GM18520 (cell line): Measurements from ENCODE around the gene KATNAL2.
"Not testable (repeated sequence)": the region's sequence is repeated elsewhere in the genome, so short reads cannot be mapped to it uniquely, and the experiment has no call there.

Source experiments
- ATAC-seq: cut with Tn5 transposase; IDR thresholded peaks from one replicate; pipeline ENCODE4 v1.9.1; 2021; ENCODE audit not compliant: unreplicated experiment

The KATNAL2 gene

DNA sequence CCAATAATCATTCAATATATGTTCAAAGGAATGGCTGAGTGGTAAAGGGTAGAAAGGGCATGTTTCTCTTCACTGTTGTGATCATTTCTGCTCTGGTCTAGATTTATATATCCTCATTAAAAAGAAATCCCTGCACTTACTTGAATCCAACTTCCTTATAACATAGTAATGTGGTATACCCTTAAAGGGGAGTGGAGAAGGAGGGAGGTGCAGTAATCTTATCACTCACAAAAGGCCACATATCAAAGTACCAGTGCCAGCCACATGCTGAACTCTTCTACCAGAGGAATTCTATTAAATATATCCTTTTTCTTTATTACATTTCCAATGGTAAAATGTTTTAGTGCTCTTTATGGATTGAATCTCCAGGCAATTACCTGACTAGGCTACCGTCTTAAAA is 3.3 kb downstream of the KATNAL2 start:
- ATAC-seq, result no peak

DNA sequence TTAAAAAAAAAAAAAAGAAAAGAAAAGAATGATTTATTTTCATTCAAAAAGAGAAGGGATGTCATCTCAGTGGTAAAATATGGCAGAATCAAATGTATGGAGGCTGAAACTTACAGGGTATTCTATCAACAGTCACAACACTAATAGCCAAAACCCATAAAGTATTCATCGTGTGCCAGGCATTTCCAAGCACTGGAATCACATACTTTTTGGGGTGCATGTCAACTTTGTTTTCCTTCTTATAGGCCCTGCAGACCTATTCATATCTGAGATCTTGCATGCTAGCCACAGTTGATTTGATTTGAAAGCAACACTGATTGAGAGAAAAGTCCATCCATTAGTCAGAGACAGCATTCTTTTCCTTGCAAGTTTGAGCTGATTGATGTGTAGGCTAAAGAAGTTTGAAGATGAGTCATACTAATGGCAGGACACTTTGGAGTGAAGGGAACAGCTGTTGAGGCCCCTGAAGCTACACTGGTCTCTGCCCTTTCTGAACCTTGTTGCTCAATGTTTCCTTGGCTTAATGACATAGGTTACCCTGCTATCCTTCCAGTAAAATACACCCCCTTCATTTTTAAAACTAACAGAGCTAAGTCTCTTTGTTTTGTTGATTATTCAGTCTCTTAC is 22.0 kb downstream of the KATNAL2 start:
- no peak for ATAC-seq

DNA sequence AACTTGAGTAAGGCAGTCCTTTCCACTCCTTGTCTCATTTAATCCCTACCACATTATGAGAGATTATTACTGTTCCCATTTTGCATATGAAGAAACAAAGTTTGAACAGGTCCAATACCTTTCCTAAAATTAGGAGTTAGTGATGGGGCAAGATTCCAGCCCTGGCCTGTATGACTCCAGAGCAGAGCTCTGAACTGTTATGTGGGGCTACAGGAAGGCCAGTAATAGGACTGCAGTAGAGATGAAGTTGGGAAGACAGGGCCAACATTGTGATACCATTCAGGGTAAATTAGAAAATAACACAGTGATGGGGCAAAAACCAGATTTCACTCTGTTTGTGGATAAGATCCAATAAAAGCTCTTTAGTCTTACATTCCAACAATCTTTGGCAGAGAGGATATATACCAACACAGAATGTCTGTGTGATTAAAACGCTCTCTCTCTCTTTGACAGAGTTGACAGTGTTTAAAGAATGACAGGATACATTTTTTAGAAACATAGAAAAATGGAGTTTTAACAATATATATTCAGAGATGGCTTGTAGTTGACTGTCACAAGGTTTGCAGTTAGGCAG is 22.7 kb downstream of the KATNAL2 start:
- no peak for ATAC-seq

DNA sequence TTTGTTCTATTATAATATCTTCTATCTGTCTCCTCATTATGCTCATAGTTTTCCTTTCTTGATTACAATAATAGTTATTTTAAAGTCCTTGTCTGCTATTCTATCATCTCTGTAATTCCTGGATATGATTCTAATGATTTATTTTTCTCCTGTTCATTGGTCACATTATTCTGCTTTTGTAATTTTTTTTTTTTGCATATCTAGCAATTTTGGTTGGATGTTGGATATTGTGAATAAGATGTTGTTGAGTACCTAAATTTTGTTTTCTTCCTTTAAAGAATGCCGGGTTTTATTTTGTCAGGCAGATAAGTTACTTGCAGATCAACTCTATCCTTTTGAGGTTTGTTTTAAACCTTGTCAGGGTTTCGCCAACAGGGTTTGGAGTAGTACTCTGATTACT is 25.2 kb downstream of the KATNAL2 start:
- ATAC-seq, result no peak

DNA sequence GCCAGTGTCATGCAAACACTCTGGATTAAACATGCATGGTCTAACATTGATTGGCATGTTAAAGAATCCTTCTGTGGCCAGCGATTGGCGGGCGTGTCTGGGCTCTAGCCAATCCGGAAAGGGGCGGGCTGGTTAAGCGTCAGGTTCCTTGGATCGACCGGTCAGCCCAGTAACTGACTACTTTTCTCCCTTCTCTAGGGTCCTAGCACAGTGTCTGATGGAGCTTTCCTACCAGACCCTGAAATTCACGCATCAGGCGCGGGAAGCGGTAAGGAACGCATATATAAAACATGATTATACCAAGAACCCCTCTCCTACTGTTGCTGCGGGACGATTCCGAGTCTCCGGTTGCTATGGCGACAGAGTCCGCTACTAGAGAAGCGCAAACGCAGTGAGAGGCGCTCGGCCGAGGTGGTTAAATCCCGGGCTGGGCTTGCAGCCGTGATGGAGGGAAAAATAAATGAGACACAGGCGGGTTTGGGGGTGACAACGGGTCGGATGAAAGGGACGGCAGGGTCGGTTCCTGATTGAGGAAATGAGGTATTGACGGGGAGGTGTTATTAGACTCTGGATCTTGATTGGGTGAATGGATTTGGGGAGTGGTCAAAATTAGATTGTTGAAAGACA is 29.4 kb downstream of the KATNAL2 start:
- peak; percentile 87 for ATAC-seq

DNA sequence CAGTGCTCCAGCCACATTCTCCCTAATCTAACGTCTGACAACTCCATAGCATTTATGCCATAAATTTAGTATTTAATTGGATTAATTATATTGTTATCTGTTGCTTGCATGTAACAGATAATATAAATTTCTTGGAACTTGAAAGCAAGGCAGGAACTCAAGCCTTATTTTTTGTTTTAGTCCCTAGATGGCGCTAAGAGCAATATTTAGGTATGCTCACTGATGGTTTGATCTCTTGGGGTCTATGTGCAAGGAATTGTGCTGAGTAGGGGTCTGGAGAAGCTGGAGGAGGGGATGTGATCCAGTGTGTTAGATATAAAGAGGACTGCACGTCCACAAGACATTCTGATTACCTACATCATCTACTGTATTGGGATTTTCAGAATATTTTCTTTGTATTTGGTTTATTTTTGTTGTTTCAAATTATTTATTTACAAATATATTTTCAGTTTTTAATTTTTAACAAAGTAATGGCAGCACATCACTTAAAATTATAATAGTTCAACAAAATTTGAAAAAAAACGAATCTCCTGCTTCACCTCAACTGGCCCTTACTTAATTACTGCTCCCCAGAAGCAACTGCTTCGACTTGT is 32.8 kb downstream of the KATNAL2 start:
- ATAC-seq, result no peak

DNA sequence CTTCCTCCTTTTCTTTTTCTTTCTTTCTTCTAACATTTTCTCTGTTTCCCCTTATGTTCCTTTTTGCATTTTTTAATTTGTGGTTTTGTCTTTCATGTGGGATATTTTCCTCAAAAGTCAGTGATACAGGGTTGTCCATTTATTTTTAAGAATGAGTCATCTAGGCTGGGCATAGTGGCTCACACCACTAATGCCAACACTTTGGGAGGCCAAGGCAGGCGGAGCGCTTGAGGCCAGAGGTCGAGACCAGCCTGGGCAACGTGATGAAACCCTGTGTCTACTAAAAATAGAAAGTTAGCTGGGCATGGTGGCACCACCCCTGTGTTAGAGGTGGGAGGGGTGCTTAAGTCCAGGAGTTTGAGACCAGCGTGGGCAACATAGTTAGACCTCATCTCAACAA is 35.8 kb downstream of the KATNAL2 start:
- ATAC-seq, result no peak

DNA sequence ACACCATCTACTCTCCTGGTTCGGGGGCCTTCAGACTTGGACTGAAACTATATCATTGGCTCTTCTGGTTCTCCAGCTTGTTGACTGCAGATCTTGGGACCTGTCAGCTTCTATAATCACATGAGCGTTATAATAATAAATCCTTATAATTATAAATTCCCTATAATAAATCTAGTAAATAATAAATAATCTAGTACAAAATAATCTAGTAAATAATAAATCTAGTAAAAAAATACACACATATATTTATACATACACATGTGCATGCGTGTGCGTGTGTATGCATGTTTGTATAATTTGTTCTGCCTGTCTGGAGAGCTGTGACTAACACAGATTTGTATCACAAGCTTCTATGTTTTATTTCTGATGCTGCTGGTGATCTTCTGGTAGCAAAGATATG is 40.8 kb downstream of the KATNAL2 start:
- ATAC-seq, result no peak

DNA sequence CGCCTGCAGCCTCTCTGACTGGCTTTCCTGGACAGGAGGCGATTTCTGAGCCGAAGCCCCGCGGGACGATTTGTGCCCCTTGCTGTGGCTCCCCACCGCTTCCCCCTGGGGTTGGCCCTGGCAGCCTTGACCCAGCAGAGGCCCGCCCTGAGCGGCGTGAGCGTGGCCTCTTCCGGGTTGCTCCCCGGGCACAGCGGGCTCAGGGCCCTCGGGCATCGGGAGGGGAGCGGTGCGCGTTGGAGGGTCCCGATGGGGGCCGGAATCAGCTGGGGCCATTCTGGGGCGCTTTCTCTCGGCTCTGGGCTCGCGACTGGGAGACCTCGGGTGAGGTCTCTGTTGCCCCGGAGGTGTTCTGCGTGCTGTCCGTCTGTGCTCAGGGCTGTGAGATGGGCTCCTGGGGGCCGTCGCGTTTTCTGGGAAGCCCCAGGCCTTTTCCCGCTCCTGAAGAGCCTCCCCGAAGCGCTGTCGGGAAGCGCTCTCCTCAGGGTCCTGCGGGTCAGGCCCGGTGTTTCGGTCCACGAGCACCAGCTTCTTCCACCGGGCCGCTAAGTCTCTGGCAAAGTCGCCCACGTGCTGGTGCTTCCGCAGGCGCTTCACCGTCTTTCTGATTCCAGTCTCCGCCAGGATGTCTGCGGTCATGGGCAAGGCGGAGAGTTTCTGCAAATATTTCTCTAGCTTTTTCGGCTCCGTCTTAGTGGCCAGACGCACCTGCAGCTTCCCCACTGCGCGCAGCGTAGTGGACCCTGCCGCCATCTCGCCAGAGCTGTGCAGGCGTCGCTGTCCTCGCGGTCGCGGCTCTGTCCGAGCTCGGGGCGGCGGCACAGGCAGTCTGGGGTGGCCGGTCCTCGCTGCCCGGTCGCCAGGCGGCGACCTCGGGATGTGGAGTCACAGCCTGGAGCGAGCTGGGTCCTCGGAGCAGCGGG is 46.5 kb downstream of the KATNAL2 start:
- not testable (repeated sequence) for ATAC-seq

DNA sequence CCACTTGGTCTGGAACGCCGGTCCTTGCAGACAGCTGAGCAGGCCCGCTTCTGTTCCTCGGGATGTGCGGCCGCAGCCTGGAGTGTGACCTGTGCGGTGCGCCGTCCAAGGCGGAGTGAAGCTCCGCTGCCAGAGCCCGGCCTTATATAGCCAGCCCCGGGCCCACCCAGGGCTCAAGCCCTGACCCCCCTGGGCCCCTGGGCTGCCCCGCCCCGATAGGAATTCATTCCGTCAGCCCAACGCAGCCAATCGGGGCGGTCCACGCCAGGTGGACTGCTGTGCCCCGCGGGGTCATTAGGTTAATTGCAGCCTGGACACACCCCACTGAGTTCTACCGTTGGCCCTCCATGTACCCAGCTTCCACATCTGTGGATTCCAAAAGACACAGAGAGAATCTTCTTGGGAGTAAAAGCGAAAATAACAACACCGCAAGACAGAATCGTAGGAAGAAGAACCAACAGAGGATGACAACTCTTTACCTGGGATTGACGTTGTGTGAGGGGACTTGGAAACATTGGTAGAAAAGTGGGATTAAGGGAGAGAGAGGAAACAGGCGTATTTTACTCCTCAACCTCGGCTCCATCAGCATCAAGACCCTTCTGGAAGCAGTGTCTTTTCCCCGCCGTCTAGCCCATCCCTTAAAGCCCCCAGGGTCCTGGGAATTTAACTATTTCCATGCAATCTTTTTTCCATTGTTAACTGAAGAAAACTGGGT is 47.3 kb downstream of the KATNAL2 start:
- ATAC-seq, result not testable (repeated sequence)

DNA sequence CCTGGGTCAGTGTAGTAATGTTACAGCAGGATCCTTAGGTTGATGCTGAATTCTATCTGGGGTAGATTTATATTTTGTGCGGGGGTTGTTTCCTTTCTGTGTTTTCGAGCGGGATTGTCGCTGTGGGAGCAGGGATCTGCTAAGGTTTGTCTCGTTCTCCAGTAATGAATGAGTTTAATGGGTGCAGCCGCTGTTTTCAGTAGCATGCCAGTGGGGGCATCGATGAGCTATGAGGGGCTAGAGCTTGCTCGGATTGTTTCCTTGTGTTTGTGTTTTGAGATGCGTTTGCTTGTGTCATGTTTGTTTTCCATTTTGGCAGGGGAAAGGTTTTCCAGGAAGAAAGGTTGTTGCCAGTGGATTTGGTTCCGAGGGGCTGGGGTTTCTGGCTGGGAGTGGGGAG is 48.9 kb downstream of the KATNAL2 start:
- ATAC-seq, result not testable (repeated sequence)

DNA sequence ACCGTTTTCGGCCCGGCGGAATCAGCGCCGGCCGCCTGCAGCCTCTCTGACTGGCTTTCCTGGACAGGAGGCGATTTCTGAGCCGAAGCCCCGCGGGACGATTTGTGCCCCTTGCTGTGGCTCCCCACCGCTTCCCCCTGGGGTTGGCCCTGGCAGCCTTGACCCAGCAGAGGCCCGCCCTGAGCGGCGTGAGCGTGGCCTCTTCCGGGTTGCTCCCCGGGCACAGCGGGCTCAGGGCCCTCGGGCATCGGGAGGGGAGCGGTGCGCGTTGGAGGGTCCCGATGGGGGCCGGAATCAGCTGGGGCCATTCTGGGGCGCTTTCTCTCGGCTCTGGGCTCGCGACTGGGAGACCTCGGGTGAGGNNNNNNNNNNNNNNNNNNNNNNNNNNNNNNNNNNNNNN is 52.1 kb downstream of the KATNAL2 start:
- not testable (repeated sequence) for ATAC-seq

DNA sequence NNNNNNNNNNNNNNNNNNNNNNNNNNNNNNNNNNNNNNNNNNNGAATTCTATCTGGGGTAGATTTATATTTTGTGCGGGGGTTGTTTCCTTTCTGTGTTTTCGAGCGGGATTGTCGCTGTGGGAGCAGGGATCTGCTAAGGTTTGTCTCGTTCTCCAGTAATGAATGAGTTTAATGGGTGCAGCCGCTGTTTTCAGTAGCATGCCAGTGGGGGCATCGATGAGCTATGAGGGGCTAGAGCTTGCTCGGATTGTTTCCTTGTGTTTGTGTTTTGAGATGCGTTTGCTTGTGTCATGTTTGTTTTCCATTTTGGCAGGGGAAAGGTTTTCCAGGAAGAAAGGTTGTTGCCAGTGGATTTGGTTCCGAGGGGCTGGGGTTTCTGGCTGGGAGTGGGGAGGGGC is 102.5 kb downstream of the KATNAL2 start:
- not testable (repeated sequence) for ATAC-seq

DNA sequence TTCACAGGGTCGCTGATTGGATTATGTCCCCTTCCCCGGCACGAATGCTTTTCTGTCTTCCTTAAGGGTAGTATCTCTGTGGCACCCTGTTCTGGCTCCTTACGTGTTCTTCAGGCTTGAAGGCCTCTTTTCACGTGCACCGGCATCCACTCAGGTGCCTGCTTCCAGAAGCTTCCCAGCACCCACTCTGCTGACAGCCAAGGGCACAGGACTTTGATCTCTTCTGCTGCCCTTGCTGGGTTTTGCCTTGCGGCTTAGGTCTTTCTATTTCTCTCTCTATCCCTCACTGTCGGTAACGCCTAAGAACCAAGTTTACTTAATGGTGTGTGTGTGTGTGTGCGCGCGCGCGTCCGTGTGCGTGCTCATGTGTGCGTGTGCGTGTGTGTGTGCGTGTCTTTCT is 103.4 kb downstream of the KATNAL2 start:
- ATAC-seq, result not testable (repeated sequence)

DNA sequence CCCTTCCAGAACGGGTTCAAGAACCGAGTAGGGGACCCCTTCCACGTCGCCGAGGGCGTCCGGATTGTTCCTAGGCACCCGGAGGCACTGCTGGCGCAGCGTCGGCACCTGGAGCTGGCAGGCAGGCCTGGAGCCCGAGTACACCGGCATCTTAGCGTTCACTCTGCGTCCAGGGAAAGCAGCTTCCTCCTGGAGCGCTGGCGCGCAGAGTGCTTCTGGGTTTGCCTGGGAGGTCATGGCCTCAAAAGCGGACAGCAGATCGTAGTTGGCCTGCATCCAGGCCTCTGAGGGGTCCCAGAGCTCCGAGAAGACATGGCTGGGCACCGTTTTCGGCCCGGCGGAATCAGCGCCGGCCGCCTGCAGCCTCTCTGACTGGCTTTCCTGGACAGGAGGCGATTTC is 105.4 kb downstream of the KATNAL2 start:
- not testable (repeated sequence) for ATAC-seq

DNA sequence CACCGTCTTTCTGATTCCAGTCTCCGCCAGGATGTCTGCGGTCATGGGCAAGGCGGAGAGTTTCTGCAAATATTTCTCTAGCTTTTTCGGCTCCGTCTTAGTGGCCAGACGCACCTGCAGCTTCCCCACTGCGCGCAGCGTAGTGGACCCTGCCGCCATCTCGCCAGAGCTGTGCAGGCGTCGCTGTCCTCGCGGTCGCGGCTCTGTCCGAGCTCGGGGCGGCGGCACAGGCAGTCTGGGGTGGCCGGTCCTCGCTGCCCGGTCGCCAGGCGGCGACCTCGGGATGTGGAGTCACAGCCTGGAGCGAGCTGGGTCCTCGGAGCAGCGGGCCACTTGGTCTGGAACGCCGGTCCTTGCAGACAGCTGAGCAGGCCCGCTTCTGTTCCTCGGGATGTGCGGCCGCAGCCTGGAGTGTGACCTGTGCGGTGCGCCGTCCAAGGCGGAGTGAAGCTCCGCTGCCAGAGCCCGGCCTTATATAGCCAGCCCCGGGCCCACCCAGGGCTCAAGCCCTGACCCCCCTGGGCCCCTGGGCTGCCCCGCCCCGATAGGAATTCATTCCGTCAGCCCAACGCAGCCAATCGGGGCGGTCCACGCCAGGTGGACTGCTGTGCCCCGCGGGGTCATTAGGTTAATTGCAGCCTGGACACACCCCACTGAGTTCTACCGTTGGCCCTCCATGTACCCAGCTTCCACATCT is 106.5 kb downstream of the KATNAL2 start:
- not testable (repeated sequence) for ATAC-seq

DNA sequence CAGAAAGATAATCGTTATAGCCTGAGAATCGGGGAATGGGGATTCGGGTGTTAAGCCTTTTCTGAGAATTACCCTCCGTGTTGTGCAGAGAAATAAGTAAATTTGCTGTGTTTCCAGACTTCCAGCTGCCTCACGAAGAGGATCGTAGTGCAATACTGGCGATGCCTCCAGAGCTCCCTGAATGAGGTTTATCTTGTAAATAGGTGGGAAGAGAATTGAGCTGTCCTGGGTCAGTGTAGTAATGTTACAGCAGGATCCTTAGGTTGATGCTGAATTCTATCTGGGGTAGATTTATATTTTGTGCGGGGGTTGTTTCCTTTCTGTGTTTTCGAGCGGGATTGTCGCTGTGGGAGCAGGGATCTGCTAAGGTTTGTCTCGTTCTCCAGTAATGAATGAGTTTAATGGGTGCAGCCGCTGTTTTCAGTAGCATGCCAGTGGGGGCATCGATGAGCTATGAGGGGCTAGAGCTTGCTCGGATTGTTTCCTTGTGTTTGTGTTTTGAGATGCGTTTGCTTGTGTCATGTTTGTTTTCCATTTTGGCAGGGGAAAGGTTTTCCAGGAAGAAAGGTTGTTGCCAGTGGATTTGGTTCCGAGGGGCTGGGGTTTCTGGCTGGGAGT is 108.3 kb downstream of the KATNAL2 start:
- not testable (repeated sequence) for ATAC-seq

DNA sequence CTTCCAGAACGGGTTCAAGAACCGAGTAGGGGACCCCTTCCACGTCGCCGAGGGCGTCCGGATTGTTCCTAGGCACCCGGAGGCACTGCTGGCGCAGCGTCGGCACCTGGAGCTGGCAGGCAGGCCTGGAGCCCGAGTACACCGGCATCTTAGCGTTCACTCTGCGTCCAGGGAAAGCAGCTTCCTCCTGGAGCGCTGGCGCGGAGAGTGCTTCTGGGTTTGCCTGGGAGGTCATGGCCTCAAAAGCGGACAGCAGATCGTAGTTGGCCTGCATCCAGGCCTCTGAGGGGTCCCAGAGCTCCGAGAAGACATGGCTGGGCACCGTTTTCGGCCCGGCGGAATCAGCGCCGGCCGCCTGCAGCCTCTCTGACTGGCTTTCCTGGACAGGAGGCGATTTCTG is 111.3 kb downstream of the KATNAL2 start:
- ATAC-seq, result not testable (repeated sequence)

DNA sequence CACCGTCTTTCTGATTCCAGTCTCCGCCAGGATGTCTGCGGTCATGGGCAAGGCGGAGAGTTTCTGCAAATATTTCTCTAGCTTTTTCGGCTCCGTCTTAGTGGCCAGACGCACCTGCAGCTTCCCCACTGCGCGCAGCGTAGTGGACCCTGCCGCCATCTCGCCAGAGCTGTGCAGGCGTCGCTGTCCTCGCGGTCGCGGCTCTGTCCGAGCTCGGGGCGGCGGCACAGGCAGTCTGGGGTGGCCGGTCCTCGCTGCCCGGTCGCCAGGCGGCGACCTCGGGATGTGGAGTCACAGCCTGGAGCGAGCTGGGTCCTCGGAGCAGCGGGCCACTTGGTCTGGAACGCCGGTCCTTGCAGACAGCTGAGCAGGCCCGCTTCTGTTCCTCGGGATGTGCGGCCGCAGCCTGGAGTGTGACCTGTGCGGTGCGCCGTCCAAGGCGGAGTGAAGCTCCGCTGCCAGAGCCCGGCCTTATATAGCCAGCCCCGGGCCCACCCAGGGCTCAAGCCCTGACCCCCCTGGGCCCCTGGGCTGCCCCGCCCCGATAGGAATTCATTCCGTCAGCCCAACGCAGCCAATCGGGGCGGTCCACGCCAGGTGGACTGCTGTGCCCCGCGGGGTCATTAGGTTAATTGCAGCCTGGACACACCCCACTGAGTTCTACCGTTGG is 112.4 kb downstream of the KATNAL2 start:
- not testable (repeated sequence) for ATAC-seq
